Pons (tissue), 1 donor: ENCODE data around the gene MANF.
"Not testable (repeated sequence)": the region's sequence is repeated elsewhere in the genome, so short reads cannot be mapped to it uniquely, and the experiment has no call there.

ENCODE experiments used
- DNase-seq: peaks from one replicate; pipeline ENCODE4 v3.0.0-alpha.2; 2016; ENCODE audit warnings: low spot score

Gene MANF

DNA sequence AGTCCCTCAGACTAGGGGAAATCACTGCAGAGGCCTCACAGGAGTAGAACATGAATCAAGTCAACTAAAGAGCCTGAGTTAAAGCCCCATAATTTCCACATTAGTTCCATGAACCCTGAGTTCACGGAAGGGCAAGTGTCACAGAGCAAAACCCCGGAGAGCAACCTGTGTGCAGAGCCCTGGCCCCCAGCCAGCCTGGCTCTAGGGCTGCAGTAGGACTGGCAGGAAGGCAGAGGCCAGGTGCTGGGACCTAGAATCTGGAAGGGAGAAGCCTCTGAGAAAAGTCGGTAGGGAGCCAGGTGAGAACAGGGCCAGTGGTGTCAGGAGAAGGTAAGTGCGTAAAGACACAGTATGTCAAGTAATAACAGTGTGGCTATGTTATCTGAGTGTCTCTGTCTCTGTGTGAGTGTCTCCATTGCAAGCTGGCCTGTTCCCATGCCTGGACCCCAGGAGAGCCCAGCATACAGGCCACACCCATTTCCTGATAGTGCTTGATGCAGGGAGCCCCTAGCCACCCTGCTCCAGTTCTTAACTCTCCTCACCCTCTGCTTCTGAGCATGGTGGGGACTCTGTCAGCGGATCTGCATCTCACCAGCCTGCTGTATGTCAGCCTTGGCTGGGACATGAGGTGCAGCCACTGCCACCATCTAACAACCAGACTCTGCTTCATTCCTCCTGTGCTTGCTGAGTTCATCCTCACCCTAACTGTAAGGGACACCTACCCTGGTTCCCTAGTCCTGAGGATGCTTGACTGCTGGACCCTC, 11.3 kb upstream of the MANF start:
- no peak for DNase-seq

DNA sequence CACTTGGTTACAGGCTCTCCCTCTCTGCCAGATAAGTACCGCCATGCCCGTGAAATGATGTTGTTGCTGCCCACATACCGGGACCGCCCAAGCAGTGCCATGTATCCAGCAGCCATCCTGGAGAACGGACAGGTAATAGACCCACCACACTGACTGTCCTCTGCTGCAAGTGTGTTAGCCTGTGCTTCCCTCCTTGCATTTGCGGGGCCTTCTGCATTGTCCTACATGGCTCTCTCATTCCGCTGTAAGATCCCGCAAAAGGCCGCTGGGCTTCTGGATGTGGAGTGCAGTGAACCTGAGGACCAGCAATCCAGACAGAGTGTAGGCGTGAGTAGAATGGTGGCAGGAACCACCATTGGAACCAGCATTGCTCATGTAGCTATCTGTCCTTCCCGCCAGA, 10.6 kb upstream of the MANF start:
- DNase-seq, result no peak

DNA sequence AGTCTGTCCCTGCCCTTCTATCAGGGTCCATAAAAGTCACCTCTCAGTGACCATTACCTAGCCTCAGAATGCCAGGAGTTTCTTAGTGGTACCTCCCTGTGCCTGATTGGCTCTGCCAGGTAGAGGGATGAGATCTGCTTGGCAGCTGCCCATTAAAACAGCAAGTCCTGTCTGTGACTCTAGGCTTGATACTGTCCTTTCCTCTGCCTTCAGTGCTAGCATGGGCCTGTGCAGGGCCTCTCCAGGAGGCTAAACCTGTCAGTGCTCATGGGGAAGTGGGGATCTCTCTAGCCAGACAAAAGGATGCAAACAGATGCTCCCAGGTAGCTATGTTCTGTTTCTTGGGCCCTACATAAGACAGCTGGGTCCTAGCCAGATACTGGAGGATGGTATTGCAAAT, 10.0 kb upstream of the MANF start:
- DNase-seq, result no peak

DNA sequence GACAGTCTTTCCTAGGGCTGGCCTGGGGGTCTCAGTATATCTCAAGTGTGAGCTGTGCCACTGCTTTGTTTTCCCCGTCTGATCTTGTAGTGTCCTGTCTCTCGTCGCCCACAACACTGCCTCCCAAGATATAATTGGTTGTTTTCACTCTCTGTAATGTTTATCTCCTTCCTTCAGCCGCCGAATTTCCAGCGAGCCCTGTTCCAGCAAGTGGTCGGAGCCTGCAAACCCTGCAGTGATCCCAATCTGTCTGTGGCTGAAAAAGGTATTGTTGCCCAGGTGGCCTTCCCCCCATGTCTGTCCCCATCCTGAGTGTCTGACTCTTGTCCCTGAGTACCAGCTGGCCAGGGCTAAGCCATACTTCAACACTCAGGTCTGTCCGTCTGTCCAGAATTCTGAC, 9.5 kb upstream of the MANF start:
- DNase-seq, result no peak

DNA sequence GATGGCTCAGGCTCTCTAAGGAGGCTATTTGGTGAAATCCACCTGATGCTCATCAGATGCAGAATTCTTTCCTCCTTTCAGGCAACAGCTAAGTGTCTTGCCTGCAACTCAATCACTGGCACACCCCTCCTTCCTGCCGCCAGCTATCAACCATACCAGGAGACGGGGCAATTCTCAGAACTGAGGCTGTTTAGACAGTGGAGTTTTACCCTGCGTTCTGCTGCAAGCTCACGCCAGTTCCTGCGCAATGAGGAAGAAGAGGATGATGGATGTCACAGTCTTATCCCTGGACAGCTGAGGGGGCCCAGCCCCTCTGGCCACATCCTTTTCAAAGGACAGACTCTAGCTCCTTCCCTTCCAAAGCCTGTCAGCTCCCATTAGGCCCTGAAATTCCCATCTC, 7.0 kb upstream of the MANF start:
- DNase-seq, result no peak

DNA sequence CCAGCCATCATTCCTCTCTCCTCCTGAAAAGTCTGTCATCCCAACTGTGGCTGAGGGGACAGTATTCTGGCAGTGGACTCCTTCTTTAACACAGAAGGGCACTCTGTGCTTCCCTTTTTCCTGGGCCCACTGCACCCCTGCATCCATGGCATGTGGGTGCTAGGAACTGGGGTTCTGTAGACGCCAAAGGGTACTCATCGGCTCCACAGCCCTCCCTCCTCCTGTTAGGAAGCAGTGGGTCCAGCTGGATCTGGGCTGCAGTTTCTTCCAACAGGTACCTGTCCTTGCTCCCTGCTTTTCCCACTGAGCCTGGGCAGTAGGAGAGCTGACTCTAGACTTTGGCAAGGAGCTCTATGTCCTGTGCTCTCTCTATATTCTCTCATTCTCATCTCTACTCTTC, 6.4 kb upstream of the MANF start:
- no peak for DNase-seq

DNA sequence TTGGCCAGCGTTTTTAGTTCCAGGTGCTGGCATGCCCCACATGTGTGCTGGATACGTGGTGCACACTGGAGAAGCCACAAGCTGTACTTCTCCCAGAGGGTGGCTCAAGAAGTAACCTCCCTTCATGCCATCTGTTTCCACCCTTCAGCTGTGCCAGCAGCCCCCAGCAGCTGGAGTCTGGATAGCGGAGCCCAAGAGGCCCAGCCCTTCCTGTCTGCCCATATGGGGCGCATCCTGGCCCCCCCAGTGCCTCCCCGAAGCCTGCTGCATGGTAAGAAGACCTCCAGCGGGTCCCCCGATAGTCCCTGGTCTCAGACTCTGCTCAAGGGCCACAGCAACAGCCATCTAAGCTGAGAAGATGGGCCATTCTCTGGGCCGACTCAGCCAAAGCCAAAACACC, 5.8 kb upstream of the MANF start:
- DNase-seq, result no peak

DNA sequence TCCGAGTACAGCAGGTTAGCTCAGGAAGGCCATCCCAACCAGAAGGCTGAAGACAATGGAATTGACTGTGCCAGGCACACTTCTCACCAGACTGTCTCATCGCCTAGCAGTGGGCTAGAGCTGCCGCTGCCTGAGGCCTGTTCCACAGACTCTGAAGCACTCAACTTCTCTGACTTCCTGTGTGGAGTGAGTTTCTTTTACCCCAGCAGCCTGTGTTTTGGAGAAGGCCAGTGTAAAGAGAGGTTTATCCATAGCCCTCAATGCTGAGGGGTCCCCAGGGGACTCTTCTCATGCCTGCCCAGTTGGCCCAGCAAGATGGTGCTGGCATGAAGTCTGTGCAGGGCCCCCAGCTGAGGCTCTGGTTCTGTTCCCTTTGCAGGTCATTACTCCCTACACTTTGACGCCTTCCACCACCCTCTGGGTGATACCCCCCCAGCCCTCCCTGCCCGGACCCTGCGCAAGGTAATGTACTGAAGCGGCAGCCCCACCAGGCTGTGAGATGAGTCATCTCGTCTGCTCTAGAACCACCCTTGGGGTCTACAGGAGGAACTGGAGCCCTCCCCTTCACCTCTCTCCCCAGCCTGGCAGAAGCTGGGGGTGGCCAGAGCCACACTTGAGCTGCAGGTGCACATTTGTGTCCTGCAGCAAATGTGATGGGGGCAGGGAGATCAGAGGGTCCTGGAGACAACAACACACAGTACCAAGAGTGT, 5.2 kb upstream of the MANF start:
- DNase-seq, result no peak

DNA sequence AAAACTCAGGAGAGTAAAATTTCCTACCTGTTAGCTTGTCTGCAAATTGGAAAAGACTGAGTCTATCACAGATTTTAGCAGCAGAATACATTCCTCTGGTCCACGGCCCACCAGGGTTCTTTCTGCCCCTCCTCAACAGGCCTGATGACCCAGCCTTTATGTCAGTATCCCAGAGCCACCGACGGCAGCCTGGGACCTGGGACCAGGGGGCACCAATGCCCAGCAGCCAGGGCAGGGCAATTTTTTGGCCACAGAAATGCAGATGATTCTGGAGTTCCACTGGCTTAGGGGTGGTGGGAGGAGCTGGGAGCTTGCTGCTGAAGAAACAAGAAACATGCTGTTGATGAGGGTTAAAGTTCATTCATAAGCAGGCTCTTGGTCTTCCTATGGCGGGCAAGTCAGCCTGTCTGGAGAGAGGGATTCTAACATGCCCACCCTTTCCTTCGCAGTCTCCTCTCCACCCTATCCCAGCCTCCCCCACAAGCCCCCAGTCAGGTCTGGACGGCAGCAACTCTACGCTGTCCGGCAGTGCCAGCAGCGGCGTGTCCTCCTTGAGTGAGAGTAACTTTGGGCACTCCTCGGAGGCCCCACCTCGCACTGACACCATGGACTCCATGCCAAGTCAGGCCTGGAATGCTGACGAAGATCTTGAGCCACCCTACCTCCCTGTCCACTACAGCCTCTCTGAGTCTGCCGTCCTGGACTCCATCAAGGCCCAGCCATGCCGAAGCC, 4.3 kb upstream of the MANF start:
- no peak for DNase-seq

DNA sequence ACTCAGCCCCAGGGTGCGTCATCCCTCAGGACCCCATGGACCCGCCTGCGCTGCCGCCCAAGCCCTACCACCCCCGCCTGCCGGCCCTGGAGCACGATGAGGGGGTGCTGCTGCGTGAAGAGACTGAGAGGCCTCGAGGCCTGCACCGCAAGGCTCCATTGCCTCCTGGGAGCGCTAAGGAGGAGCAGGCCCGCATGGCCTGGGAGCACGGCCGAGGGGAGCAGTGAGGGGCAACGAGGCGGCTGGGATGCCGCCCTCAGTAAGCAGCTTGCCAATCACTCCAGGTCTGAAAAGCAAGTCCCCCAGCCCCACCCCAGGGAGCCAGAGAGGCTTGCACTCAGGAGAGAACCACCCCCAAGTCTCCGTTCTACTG, 3.8 kb upstream of the MANF start:
- DNase-seq, result no peak

DNA sequence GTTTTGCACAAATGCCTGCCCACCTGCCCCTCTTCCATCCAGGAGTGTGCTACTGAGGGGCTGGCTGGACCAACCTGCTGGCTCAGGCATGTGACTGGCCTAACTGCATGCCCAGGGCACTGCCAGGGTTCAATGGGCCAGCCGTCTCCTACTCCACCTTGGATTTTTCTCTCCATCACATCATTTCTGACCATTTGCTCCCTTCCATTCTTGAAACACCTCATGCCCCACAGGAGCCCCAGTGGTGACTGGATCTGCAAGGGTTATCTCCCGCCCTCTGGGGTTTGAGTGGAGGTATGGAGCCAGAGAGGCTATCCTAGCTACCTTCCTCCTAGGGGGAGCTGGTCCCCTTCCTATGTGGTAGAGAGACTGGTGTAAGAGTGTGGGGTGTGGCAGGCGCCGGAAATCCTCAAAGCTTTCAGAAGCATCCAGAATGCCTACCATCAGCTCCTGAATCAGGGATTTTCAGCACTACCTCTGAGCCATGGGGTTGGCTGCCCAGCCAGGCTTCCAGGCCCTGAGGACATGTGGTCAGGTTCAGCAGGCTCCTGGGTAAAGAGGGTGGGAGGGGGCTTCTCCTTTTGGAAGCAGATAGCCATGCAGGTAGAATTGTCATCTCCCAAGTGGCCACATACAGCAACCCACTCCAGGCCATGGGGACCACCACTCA, 2.9 kb upstream of the MANF start:
- no peak for DNase-seq

DNA sequence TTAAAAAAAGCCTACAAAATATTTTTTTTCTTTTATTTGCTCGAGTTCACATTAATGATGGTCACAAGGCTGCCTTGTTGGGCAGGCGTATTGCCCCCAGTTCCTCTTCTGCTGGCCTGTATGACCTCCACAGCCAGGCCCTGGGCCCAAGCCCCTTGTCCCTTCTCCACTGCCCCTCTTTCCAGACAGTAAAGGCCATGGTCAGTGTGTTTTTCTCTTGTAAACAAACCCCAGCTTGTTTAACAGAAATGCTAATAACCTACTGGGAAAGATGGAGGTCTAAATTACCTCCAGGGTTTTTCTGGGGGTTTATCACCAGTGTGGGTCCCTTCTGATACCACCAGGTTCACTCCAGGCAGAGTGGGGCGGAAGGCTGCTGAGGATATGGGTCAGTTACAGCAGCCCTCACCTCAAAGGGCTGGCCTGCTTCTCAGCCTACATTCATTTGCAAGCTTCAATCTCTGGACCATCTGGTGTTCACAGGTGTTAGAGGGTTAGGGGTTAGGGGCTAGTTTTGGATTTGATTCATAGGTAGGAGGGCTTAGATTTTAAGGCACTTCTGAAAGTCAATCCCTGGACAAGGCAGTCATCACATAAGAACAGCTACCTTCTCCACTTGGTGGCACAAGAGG, 2.0 kb upstream of the MANF start:
- no peak for DNase-seq

DNA sequence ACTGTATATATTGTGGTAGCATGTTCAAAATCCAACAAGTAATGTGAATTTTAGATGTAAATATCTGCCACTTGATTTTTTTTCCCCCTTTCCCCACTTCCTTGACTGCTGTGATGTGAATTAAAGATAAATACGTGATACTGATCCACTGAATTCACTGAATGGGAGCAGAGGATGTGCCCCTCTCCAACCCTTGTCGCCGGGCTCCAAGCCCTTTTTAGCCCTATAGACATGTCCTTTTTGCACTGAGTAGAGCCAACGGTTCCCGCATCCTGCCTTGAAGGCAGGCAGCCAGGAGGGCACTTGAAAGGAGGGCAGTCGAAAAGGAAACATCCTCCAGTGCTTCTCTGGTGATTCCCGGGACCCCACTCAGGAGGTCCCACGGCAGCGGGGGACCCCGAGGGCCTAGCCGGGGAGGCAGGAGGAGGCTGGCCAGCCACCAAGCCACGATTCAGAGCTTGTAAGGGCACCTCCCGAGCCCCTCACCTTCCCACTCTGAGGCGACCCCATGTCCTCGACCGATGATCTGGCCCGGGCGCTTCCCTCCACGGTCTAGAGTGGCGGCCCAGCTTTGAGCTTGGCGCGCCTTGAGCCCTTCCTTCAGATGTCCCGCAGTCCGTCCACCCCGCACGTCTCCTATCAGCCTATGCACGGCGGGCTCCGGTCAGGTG, 901 bp upstream of the MANF start:
- DNase-seq, result no peak

DNA sequence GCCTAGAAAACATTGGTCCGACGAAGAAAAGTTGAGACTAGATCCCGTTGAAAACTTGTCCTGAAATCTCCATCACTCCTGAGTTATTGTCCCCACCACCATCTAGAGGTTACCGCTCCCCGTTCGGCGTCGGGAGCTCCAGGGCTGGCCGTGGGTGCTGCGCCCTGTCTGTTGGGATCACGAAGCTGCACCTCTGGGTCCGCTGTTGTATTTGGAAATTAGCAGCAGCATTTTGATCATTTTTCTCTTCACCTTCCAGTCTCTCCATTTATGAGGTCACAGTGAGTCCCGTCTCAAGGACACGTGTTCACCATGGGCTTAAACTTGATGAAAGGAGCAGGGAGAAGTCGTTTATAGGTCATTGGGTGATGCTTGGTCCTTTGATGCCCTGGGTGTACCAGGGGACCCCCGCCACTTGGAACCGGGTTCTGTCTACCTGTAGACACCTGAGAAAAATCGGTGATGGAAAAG, 565 bp downstream of the MANF start:
- no peak for DNase-seq

DNA sequence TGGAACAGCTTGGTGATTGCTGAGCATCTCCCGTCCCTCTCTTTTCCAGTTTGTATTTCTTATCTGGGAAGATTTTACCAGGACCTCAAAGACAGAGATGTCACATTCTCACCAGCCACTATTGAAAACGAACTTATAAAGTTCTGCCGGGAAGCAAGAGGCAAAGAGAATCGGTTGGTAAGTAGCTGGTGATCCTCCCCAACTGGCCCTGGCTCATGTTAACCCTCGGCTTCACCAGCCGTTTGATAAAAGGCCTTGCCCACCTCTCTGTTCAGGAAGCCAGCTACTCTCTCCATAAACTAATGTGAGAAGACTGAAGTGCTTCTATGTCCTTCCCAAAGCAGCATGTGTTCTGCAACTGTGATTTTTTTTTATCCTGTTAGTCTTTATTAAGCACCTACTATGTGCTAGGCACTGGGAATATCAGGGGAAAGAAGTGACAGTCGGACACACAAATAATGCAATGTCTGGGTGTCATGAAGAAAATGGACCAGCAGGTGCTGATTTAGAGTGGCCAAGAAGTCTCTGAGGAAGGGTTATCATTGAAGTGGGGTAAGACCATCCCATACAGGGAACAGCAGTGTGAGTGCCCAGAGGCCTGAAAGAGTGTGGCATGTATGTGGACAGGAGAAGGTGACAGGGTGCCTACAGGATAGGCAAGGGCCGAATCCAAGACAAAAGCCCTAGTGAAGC, 1.2 kb downstream of the MANF start:
- no peak for DNase-seq

DNA sequence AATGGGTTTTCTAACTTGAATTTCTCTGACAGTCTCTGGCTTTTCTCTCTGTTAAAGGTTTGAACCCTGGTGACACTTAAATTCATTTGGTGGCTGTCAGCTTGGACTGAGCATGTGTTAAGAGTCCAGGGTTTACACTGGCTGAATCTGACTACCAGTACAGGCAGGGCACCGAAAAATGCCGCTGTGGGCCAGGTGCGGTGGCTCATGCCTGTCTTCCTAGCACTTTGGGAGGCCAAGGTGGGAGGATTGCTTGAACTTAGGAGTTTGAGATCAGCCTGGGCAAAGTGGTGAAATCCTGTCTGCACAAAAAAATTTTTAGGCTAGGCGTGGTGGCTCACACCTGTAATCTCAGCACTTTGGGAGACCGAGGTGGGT, 1.8 kb downstream of the MANF start:
- no peak for DNase-seq

DNA sequence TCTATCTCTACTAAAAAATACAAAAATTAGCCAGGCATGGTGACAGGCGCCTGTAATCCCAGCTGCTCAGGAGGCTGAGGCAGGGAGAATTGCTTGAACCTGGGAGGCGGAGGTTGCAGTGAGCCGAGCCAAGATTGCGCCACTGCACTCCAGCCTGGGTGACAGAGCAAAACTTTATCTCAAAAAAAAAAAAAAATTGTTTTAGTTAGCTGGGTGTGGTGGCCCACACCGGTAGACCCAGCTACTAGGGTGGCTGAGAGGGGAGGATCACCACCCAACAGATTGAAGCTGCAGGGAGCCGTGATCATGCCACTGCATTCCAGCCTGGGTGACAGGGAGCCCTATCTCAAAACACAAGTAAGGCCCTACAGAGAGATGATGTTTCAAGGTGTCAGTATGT, 2.2 kb downstream of the MANF start:
- not testable (repeated sequence) for DNase-seq

DNA sequence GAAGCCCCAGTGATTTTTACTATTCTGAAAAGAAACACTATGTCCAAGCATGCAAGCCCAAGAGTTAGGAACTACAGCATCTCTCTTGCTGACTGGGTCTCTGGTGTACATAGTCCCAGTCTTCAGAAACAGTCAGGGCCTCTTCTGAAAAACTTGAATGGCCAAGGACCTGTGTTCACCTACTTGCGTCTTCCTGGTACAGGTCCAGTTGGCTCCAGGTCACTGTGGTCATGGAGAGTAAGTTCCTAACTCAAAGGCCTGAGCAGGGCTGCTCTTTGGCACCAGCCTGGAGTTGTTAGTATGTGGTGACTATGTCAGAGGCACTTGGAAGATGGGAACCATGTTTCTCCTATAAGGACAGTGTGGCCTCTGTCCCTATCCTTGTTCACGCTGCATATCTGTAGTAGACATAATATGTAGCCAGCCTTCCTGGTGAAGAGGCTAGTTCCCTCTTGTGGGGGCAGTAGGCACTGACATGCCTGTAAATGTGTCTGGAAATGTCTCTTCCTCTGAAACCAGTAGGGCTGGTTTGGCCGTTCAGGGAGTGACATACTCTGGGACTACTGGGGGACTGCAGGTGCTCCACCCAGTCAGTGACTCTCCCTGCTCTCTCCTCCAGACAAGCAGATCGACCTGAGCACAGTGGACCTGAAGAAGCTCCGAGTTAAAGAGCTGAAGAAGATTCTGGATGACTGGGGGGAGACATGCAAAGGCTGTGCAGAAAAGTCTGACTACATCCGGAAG, 3.4 kb downstream of the MANF start:
- DNase-seq, result no peak

DNA sequence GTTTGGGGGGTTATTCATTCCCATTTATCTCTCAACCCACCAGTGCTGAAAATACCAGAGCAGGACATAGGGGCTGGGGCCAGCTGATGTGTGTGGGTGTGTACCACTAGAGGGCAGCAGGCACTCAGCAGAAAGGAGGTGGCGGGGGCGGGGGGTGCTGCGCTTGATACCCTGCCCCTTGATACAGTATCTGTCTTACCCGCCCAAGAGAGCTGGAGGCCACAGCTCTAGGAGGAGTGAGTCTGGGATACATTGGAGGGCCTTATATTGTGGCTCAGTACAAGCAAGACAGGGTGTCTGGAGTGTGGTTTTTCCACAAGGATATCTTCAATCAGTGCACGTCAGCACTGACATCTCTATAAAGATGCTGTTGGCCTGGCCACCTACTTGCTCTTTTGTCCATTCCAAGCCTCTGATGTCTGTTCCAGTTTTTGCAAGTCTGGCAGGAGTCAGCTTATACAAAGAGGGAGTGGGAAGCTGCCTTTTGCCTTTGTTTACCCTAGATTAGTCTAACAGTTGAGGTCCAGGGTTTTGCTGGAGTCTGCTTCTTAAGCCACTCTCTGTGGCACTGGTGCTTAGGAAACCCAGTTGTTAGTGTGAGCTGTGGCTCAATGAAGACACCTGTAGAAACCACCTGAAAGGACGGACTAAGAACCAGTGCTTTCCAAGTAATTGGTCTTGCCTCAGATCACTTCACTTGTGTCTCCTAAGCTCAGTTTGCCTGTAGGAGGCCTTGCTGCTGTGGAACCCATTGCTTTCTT, 4.5 kb downstream of the MANF start:
- DNase-seq, result peak; percentile 53
